ENCODE data around the gene ETV6. TPM values are rescaled to one million over a fixed set of nuclear protein-coding genes. Genes with fewer than 3 reads are reported as not detected.

ETV6 gene
- total and polyA plus RNA-seq, 12 donors, result 2.7 to 33.5 (median 15.2) TPM

- peak in 1 of 2 donors; percentile 42 for DNase-seq
- Histone ChIP-seq H3K9me3 (no peaks in the 10 kb centered on the region), H3K27ac (peak overlapping the region; percentile 51 to 91 (median 73)), H3K36me3 (peaks cover 0 to 4% (median 0%) of the 10 kb centered on the region in 9 donors), H3K4me1 (peaks cover 6 to 78% (median 62%) of the 10 kb centered on the region in 9 donors), H3K27me3 (no peaks in the 10 kb centered on the region), H3K4me3 (peak overlapping the region in 6 of 10 donors; percentile 16 to 39 (median 26))
- intact Hi-C loops (cut with DNase I), result loop anchor here in 4 of 10 donors (10.0 kb wide), 1 partner anchor 139 kb away; no protein-coding TSS in a partner anchor
- ATAC-seq, result peak; percentile 57 to 89 (median 82)
- 26 to 34% methylated on average over 14 of the region's 14 CpGs for WGBS, 2 donors
- TF ChIP-seq CTCF (IDR thresholded peaks at IDR 0.05), result peak in 1 of 9 donors; percentile 5
Observed at GRCh38 chr12:11793921-11794710, 144.6 kb downstream of the ETV6 start.

- WGBS, 2 donors, result 85% methylated on average over 4 of the region's 4 CpGs
- peaks cover 6 to 85% (median 65%) of the 10 kb centered on the region in 9 donors for H3K4me1 ChIP-seq
- ATAC-seq (no peak), DNase-seq (no peak)
- H3K27me3 ChIP-seq, result no peaks in the 10 kb centered on the region
- H3K9me3 ChIP-seq, result no peaks in the 10 kb centered on the region
- H3K4me3 ChIP-seq, result no peak overlapping the region
- H3K27ac ChIP-seq, result peak overlapping the region; percentile 51 to 91 (median 73)
- peaks cover 0 to 4% (median 0%) of the 10 kb centered on the region in 9 donors for H3K36me3 ChIP-seq
- no peak for TF ChIP-seq CTCF (IDR thresholded peaks at IDR 0.05)
- intact Hi-C loops (cut with DNase I), result loop anchor here in 4 of 10 donors (10.0 kb wide), 1 partner anchor 140 kb away; no protein-coding TSS in a partner anchor
Observed at GRCh38 chr12:11794751-11795150, 145.3 kb downstream of the ETV6 start.

- no peak for TF ChIP-seq CTCF (IDR thresholded peaks at IDR 0.05)
- Histone ChIP-seq H3K27me3 (no peaks in the 10 kb centered on the region), H3K9me3 (no peaks in the 10 kb centered on the region), H3K4me1 (peaks cover 6 to 85% (median 68%) of the 10 kb centered on the region in 9 donors), H3K4me3 (no peak overlapping the region), H3K36me3 (peaks cover 0 to 4% (median 0%) of the 10 kb centered on the region in 9 donors), H3K27ac (peak overlapping the region in 7 of 10 donors; percentile 52 to 91 (median 83))
- ATAC-seq (peak in 3 of 8 donors; percentile 14 to 60 (median 40)), DNase-seq (no peak)
- intact Hi-C loops (cut with DNase I), result loop anchor here in 4 of 10 donors (10.0 kb wide), 1 partner anchor 141 kb away; no protein-coding TSS in a partner anchor
- 51 to 63% methylated on average over 8 of the region's 8 CpGs for WGBS, 2 donors
Observed at GRCh38 chr12:11795192-11795912, 145.9 kb downstream of the ETV6 start.

GRCh38 chr12:11795913-11796459, 146.5 kb downstream of the ETV6 start:
- peaks cover 0 to 4% (median 0%) of the 10 kb centered on the region in 9 donors for H3K36me3 ChIP-seq
- intact Hi-C loops (cut with DNase I), result loop anchor here in 4 of 10 donors (10.0 kb wide), 1 partner anchor 141 kb away; no protein-coding TSS in a partner anchor
- DNase-seq, result no peak
- no peaks in the 10 kb centered on the region for H3K27me3 ChIP-seq
- WGBS, 2 donors, result 59 to 62% methylated on average over 6 of the region's 6 CpGs
- no peak overlapping the region for H3K4me3 ChIP-seq
- peak overlapping the region in 6 of 10 donors; percentile 52 to 91 (median 85) for H3K27ac ChIP-seq
- H3K9me3 ChIP-seq, result no peaks in the 10 kb centered on the region
- no peak for ATAC-seq
- H3K4me1 ChIP-seq, result peaks cover 6 to 78% (median 68%) of the 10 kb centered on the region in 9 donors
- no peak for TF ChIP-seq CTCF (IDR thresholded peaks at IDR 0.05)
